ENCODE measurements around the gene PTPRD. TPM values are rescaled to one million over a fixed set of nuclear protein-coding genes. Genes with fewer than 3 reads are reported as not detected.

PTPRD gene
- total RNA-seq, 1 experiment from 2014 or later: not detected

DNA sequence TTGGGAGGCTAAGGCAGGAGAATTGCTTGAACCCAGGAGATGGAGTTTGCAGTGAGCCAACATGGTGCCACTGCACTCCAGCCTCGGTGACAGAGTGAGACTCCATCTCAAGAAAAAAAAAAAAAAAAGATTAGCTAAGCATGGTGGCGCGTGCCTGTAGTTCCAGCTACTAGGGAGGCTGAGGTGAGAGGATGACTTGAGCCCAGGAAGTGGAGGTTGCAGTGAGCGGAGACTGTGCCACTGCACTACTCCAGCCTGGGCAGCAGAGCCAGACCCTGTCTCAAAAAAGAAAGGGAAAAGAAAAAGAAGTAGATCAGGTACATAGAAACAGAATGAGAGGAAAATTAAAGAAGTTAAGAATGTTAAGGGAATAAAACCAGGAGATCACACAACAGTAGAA is 1886.1 kb downstream of the PTPRD start:
- no peak for ATAC-seq
- no peak for DNase-seq (ENCODE audit: low read depth, low spot score)
- POLR2A ChIA-PET: no interaction called here
- H3K27ac ChIP-seq (ENCODE audit: low read length): no peak overlapping the region
- no peaks in the 10 kb centered on the region for H3K4me1 ChIP-seq (ENCODE audit: control insufficient read depth, insufficient read depth, low read length)
- H3K9me3 ChIP-seq (ENCODE audit: control insufficient read depth, insufficient read depth, low read depth, low read length): no peaks in the 10 kb centered on the region
- in situ Hi-C loops (cut with HindIII; ENCODE audit: low pct_unique_long_range_greater_than_20kb, low sequenced_read_pairs): no loop called here
- CTCF ChIA-PET: no interaction called here
- no peaks in the 10 kb centered on the region for H3K27me3 ChIP-seq (ENCODE audit: control insufficient read depth, insufficient read depth, low read length)
- H3K36me3 ChIP-seq (ENCODE audit: control insufficient read depth, insufficient read depth, low read length): no peaks in the 10 kb centered on the region
- no TSS peak for BruUV-seq (replicated peaks)
- TF ChIP-seq, protein P1, sequence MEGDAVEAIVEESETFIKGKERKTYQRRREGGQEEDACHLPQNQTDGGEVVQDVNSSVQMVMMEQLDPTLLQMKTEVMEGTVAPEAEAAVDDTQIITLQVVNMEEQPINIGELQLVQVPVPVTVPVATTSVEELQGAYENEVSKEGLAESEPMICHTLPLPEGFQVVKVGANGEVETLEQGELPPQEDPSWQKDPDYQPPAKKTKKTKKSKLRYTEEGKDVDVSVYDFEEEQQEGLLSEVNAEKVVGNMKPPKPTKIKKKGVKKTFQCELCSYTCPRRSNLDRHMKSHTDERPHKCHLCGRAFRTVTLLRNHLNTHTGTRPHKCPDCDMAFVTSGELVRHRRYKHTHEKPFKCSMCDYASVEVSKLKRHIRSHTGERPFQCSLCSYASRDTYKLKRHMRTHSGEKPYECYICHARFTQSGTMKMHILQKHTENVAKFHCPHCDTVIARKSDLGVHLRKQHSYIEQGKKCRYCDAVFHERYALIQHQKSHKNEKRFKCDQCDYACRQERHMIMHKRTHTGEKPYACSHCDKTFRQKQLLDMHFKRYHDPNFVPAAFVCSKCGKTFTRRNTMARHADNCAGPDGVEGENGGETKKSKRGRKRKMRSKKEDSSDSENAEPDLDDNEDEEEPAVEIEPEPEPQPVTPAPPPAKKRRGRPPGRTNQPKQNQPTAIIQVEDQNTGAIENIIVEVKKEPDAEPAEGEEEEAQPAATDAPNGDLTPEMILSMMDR (IDR thresholded peaks at IDR 0.05): no peak
- TF ChIP-seq TCF7L2 (IDR thresholded peaks at IDR 0.05; ENCODE audit: low read depth, low read length) (no peak), SIN3A (IDR thresholded peaks at IDR 0.05; ENCODE audit: borderline replicate concordance, insufficient read depth, low read depth, low read length) (no peak), POLR2AphosphoS5 (IDR thresholded peaks at IDR 0.05; ENCODE audit: low read depth, low read length) (no peak)
- TF ChIP-seq, protein P2, sequence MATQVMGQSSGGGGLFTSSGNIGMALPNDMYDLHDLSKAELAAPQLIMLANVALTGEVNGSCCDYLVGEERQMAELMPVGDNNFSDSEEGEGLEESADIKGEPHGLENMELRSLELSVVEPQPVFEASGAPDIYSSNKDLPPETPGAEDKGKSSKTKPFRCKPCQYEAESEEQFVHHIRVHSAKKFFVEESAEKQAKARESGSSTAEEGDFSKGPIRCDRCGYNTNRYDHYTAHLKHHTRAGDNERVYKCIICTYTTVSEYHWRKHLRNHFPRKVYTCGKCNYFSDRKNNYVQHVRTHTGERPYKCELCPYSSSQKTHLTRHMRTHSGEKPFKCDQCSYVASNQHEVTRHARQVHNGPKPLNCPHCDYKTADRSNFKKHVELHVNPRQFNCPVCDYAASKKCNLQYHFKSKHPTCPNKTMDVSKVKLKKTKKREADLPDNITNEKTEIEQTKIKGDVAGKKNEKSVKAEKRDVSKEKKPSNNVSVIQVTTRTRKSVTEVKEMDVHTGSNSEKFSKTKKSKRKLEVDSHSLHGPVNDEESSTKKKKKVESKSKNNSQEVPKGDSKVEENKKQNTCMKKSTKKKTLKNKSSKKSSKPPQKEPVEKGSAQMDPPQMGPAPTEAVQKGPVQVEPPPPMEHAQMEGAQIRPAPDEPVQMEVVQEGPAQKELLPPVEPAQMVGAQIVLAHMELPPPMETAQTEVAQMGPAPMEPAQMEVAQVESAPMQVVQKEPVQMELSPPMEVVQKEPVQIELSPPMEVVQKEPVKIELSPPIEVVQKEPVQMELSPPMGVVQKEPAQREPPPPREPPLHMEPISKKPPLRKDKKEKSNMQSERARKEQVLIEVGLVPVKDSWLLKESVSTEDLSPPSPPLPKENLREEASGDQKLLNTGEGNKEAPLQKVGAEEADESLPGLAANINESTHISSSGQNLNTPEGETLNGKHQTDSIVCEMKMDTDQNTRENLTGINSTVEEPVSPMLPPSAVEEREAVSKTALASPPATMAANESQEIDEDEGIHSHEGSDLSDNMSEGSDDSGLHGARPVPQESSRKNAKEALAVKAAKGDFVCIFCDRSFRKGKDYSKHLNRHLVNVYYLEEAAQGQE (IDR thresholded peaks at IDR 0.05; ENCODE audit: insufficient read depth in 1 of 2, low read depth in 2 of 2, low read length in 1 of 2): no peak
- H3K4me3 ChIP-seq (ENCODE audit: low read depth in 2 of 2, low read length in 2 of 2): no peak overlapping the region
- intact Hi-C loops (cut with micrococcal nuclease; ENCODE audit: unreplicated experiment): no loop called here

DNA sequence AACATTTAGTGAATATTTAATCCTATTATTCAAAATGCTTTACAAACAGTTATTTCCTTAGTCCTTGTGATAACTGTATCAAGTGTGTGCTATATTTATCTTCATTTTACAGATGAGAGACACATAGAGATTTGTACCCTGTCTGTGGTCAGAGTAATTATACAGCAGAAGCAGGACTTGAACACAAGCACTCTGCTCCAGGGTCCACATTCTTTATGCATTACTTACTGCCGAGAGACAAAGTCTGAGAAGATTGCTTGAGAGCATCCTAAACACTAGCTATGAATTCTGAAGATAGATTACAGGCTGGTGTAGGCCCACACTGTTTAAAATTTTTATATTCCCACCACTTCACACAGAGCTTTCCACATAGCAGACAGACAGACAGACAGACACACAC is 1887.2 kb downstream of the PTPRD start:
- Histone ChIP-seq H3K9me3 (ENCODE audit: control insufficient read depth, insufficient read depth, low read depth, low read length) (no peaks in the 10 kb centered on the region), H3K36me3 (ENCODE audit: control insufficient read depth, insufficient read depth, low read length) (no peaks in the 10 kb centered on the region), H3K4me1 (ENCODE audit: control insufficient read depth, insufficient read depth, low read length) (no peaks in the 10 kb centered on the region), H3K27me3 (ENCODE audit: control insufficient read depth, insufficient read depth, low read length) (no peaks in the 10 kb centered on the region), H3K4me3 (ENCODE audit: low read depth in 2 of 2, low read length in 2 of 2) (no peak overlapping the region), H3K27ac (ENCODE audit: low read length) (no peak overlapping the region)
- TF ChIP-seq, protein P1 (IDR thresholded peaks at IDR 0.05): no peak
- TF ChIP-seq, protein P2 (IDR thresholded peaks at IDR 0.05; ENCODE audit: insufficient read depth in 1 of 2, low read depth in 2 of 2, low read length in 1 of 2): no peak
- no peak for TF ChIP-seq POLR2AphosphoS5 (IDR thresholded peaks at IDR 0.05; ENCODE audit: low read depth, low read length)
- intact Hi-C loops (cut with micrococcal nuclease; ENCODE audit: unreplicated experiment) (no loop called here), in situ Hi-C loops (cut with HindIII; ENCODE audit: low pct_unique_long_range_greater_than_20kb, low sequenced_read_pairs) (no loop called here)
- no peak for DNase-seq (ENCODE audit: low read depth, low spot score)
- BruUV-seq (replicated peaks): no TSS peak
- ATAC-seq: no peak
- ChIA-PET CTCF (no interaction called here), POLR2A (no interaction called here)
